Colonic mucosa (tissue), 4 donors: ENCODE measurements around the gene CTSD. TPM values are rescaled to one million over a fixed set of nuclear protein-coding genes. Genes with fewer than 3 reads are reported as not detected.
"Not testable (repeated sequence)": the region's sequence is repeated elsewhere in the genome, so short reads cannot be mapped to it uniquely, and the experiment has no call there.

Source experiments
- DNase-seq: peaks from one replicate; pipeline ENCODE4 v3.0.0-alpha.2; 2020
- H3K27ac ChIP-seq: fragments of 200-600 bp; one replicate; pipeline ENCODE4 v1.8.0; 2021
- H3K27me3 ChIP-seq: fragments of 200-600 bp; one replicate; pipeline ENCODE4 v1.8.0; 2021
- H3K36me3 ChIP-seq: fragments of 200-600 bp; one replicate; pipeline ENCODE4 v1.8.0; 2021
- H3K4me1 ChIP-seq: fragments of 200-600 bp; one replicate; pipeline ENCODE4 v1.8.0; 2021; ENCODE audit warnings: mild to moderate bottlenecking
- H3K4me3 ChIP-seq: fragments of 200-600 bp; one replicate; pipeline ENCODE4 v1.8.0; 2021
- H3K9ac ChIP-seq, 2 donors: one replicate each; pipeline ENCODE4 v1.7.0; 2013; ENCODE audit warnings: control low read depth in 2 of 2, low read depth in 2 of 2, low read length in 2 of 2
- H3K9me3 ChIP-seq: fragments of 200-600 bp; one replicate; pipeline ENCODE4 v1.8.0; 2021
- CTCF ChIP-seq: fragments of 200-600 bp; IDR thresholded peaks from one replicate; pipeline ENCODE4 v1.8.0; 2022; ENCODE audit warnings: antibody characterized with exemption, mild to moderate bottlenecking
- intact Hi-C: fragments of 100-400 bp; cut with DNase I; formaldehyde crosslinking; loops from one replicate; pipeline ENCODE4 v1.14.1; 2022
- total RNA-seq, 2 donors: library from RNA; stranded (reverse); fragmentation: NEBNext Ultra II Directional in 1 of 2; extraction: Animal tissue kit (Norgen Biotek cat#: 25700) in 1 of 2; gene quantifications; one replicate each; pipeline ENCODE4 v1.2.1, GENCODE V29; 2021
- donor health status: healthy.
- donor health status: DM: no; HTN: no; CAD: no.
- donor health status: DM: no; HTN: no; CAD: no.

CTSD gene
- total RNA-seq, 2 donors from 2014 or later: 633 to 887 TPM

- intact Hi-C loops: loop anchor here (10.0 kb wide), 1 partner anchor 73 kb away; no protein-coding TSS in a partner anchor
- no peak overlapping the region for H3K9ac ChIP-seq
- H3K4me1 ChIP-seq: no peaks in the 10 kb centered on the region
- H3K27ac ChIP-seq: no peak overlapping the region
- no peak overlapping the region for H3K4me3 ChIP-seq
- H3K36me3 ChIP-seq: no peaks in the 10 kb centered on the region
- DNase-seq: no peak
- no peaks in the 10 kb centered on the region for H3K27me3 ChIP-seq
- TF ChIP-seq CTCF: no peak
- H3K9me3 ChIP-seq: no peaks in the 10 kb centered on the region
These were observed 43.7 kb upstream of the CTSD start for GRCh38 chr11:1807264-1807995.

- Histone ChIP-seq H3K4me1 (no peaks in the 10 kb centered on the region), H3K36me3 (no peaks in the 10 kb centered on the region), H3K4me3 (no peak overlapping the region), H3K9ac (no peak overlapping the region), H3K9me3 (no peaks in the 10 kb centered on the region), H3K27me3 (no peaks in the 10 kb centered on the region), H3K27ac (no peak overlapping the region)
- no peak for DNase-seq
- intact Hi-C loops: loop anchor here (10.0 kb wide), 1 partner anchor 71 kb away; no protein-coding TSS in a partner anchor
- TF ChIP-seq CTCF: no peak
These were observed 41.8 kb upstream of the CTSD start for GRCh38 chr11:1805525-1805924.

- DNase-seq, H3K36me3 ChIP-seq, H3K27ac ChIP-seq, H3K9me3 ChIP-seq, H3K27me3 ChIP-seq, H3K9ac ChIP-seq, H3K4me3 ChIP-seq, H3K4me1 ChIP-seq: not testable (repeated sequence)
- intact Hi-C loops: loop anchor here (10.0 kb wide), 1 partner anchor 69 kb away; no protein-coding TSS in a partner anchor
These were observed 40.2 kb upstream of the CTSD start for GRCh38 chr11:1803835-1804519.

GRCh38 chr11:1803246-1803645 is 39.5 kb upstream of the CTSD start:
- Histone ChIP-seq H3K9ac (no peak overlapping the region), H3K9me3 (no peaks in the 10 kb centered on the region), H3K27me3 (no peaks in the 10 kb centered on the region), H3K27ac (no peak overlapping the region), H3K36me3 (no peaks in the 10 kb centered on the region), H3K4me1 (no peaks in the 10 kb centered on the region), H3K4me3 (no peak overlapping the region)
- intact Hi-C loops: loop anchor here (10.0 kb wide), 1 partner anchor 68 kb away; no protein-coding TSS in a partner anchor
- DNase-seq: no peak
- no peak for TF ChIP-seq CTCF

- H3K27me3 ChIP-seq: no peaks in the 10 kb centered on the region
- no peak overlapping the region for H3K9ac ChIP-seq
- peaks cover 3% of the 10 kb centered on the region for H3K4me1 ChIP-seq
- H3K27ac ChIP-seq: no peak overlapping the region
- H3K36me3 ChIP-seq: no peaks in the 10 kb centered on the region
- intact Hi-C loops: no loop called here
- no peaks in the 10 kb centered on the region for H3K9me3 ChIP-seq
- no peak for TF ChIP-seq CTCF
- no peak for DNase-seq
- H3K4me3 ChIP-seq: no peak overlapping the region
These were observed 33.8 kb upstream of the CTSD start for GRCh38 chr11:1797391-1798125.
